Upper lobe of left lung (tissue), 6 donors: Measurements from ENCODE around the gene ADGRV1. TPM values are rescaled to one million over a fixed set of nuclear protein-coding genes. Genes with fewer than 3 reads are reported as not detected.

Source experiments
- ATAC-seq, 2 donors: fragments of 200-7000 bp; cut with Tn5 transposase; one replicate each; pipeline ENCODE4 v1.9.1; 2022; ENCODE audit warnings: mild to moderate bottlenecking in 2 of 2, moderate library complexity in 2 of 2; ENCODE audit not compliant: low FRiP score in 2 of 2
- DNase-seq, 2 donors: peaks; one replicate each; pipeline ENCODE4 v3.0.0-alpha.2; 2019 to 2020
- H3K27ac ChIP-seq, 4 donors: fragments of 200-600 bp; sonication (generic); one replicate each; pipeline ENCODE4 v1.5.1; 2016 to 2019
- H3K27me3 ChIP-seq, 4 donors: fragments of 200-600 bp; sonication (generic); one replicate each; pipeline ENCODE4 v1.5.1; 2017 to 2019
- H3K36me3 ChIP-seq, 4 donors: fragments of 200-600 bp; sonication (generic); one replicate each; pipeline ENCODE4 v1.5.1; 2016 to 2019
- H3K4me1 ChIP-seq, 4 donors: fragments of 200-600 bp; sonication (generic); one replicate each; pipeline ENCODE4 v1.5.1; 2018 to 2019
- H3K4me3 ChIP-seq, 4 donors: fragments of 200-600 bp; sonication (generic); one replicate each; pipeline ENCODE4 v1.5.1; 2017 to 2019; ENCODE audit warnings: mild to moderate bottlenecking in 2 of 4, moderate library complexity in 1 of 4
- H3K9me3 ChIP-seq, 4 donors: fragments of 200-600 bp; sonication (generic); one replicate each; pipeline ENCODE4 v1.5.1; 2018 to 2019
- EP300 ChIP-seq, 4 donors: sonication (generic); formaldehyde crosslinking; IDR thresholded peaks; one replicate each; pipeline ENCODE4 v1.5.1; 2017; ENCODE audit warnings: antibody characterized with exemption in 4 of 4, control low read depth in 2 of 4
- POLR2A ChIP-seq, 4 donors: fragments of 450-650 bp; IDR thresholded peaks; one replicate each; pipeline ENCODE4 v1.5.1; 2016 to 2017; ENCODE audit warnings: antibody characterized with exemption in 4 of 4, mild to moderate bottlenecking in 2 of 4
- POLR2AphosphoS5 ChIP-seq, 2 donors: sonication (generic); formaldehyde crosslinking; IDR thresholded peaks; one replicate each; pipeline ENCODE4 v1.5.1; 2017; ENCODE audit warnings: antibody characterized with exemption in 2 of 2
- WGBS, 2 donors: methylation state at CpG; one replicate each; pipeline ENCODE4 v1.1.5; 2017 to 2018; 5-methylcytosine and 5-hydroxymethylcytosine counted together
- total RNA-seq, 6 donors: library from RNA; depleted of rRNA in 4 of 6; stranded (reverse); fragments of >200 nt in 4 of 6; gene quantifications; one replicate each; pipeline versions ENCODE4 v1.1.0 to v1.2.1, GENCODE V29; 2016 to 2021
- TF ChIP-seq, protein P1 (sequence below), 6 experiments: fragments of 450-650 bp in 4 of 6; fragments of 200-600 bp in 2 of 6; sonication (generic) in 2 of 6; IDR thresholded peaks; one replicate each; pipeline ENCODE4 v1.5.1; 2016 to 2019; ENCODE audit warnings: antibody characterized with exemption in 6 of 6
- donor health status: DM: no; HTN: no; CAD: no; lungs with moderate emphysema.
- donor health status: DM: no; HTN: yes; CAD: no; lungs with severe emphysema.

Gene ADGRV1
- total RNA-seq, 6 donors from 2014 or later = 22.3 to 129 (median 60.4) TPM

DNA sequence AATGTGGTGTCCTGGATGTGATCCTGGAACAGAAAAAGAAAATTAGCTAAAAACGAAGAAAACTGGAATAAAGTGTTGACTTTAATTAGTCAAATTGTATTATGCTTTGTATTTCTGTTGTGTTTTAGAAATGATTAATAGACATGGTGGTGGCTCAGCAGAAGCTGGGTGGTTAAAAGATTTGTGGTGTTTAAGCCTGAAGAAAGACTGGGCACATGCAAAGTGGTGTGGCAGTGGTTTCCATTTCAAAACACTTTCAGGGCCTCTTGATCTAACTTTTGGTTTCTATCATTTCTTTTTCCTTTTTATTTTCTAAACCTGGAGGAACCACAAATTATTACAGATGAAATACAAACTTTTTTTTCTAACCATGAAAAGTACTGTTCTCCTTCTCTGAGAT, 44.1 kb downstream of the ADGRV1 start:
- no peak for ATAC-seq
- 64 to 69% methylated on average over 1 of the region's 1 CpG for WGBS, 2 donors
- TF ChIP-seq POLR2AphosphoS5 (IDR thresholded peaks at IDR 0.05) = no peak
- TF ChIP-seq, protein P1, sequence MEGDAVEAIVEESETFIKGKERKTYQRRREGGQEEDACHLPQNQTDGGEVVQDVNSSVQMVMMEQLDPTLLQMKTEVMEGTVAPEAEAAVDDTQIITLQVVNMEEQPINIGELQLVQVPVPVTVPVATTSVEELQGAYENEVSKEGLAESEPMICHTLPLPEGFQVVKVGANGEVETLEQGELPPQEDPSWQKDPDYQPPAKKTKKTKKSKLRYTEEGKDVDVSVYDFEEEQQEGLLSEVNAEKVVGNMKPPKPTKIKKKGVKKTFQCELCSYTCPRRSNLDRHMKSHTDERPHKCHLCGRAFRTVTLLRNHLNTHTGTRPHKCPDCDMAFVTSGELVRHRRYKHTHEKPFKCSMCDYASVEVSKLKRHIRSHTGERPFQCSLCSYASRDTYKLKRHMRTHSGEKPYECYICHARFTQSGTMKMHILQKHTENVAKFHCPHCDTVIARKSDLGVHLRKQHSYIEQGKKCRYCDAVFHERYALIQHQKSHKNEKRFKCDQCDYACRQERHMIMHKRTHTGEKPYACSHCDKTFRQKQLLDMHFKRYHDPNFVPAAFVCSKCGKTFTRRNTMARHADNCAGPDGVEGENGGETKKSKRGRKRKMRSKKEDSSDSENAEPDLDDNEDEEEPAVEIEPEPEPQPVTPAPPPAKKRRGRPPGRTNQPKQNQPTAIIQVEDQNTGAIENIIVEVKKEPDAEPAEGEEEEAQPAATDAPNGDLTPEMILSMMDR (IDR thresholded peaks at IDR 0.05) = no peak
- TF ChIP-seq POLR2A (IDR thresholded peaks at IDR 0.05) = no peak
- TF ChIP-seq EP300 (IDR thresholded peaks at IDR 0.05) = no peak

GRCh38 chr5:90606539-90606938, 47.9 kb downstream of the ADGRV1 start:
- no peak overlapping the region for H3K27ac ChIP-seq
- ATAC-seq = no peak
- WGBS, 2 donors = 47 to 53% methylated on average over 2 of the region's 2 CpGs
- no peaks in the 10 kb centered on the region for H3K27me3 ChIP-seq
- no peaks in the 10 kb centered on the region for H3K9me3 ChIP-seq
- H3K4me1 ChIP-seq = no peaks in the 10 kb centered on the region
- H3K36me3 ChIP-seq = no peaks in the 10 kb centered on the region
- DNase-seq = no peak
- TF ChIP-seq, protein P1 (IDR thresholded peaks at IDR 0.05) = no peak
- TF ChIP-seq EP300 (IDR thresholded peaks at IDR 0.05) = no peak
- TF ChIP-seq POLR2A (IDR thresholded peaks at IDR 0.05) = no peak
- no peak for TF ChIP-seq POLR2AphosphoS5 (IDR thresholded peaks at IDR 0.05)
- H3K4me3 ChIP-seq = no peak overlapping the region

More for the DNA sequence above, 44.1 kb downstream of the ADGRV1 start:
- Histone ChIP-seq H3K4me3 (no peak overlapping the region), H3K27ac (no peak overlapping the region), H3K9me3 (no peaks in the 10 kb centered on the region), H3K36me3 (no peaks in the 10 kb centered on the region), H3K27me3 (no peaks in the 10 kb centered on the region), H3K4me1 (no peaks in the 10 kb centered on the region)
- no peak for DNase-seq

DNA sequence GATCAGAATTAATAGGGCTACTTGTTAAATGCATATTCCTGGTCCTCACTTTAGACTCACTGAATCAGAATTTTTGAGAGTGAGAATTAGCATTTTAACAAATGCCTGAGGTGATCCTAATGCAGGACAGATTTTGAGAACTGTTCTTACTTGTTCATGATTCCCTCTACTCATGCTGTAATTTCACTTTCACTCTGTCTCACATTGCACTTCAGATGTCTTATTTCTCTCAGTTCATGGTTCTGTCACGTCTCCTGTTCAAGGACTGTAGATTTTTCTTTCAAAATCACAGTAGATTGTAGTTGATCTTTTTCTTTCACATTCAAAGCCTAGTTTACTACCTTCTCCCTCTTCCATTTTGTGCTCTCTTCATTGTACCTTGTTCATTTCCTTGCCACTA, 54.3 kb downstream of the ADGRV1 start:
- Histone ChIP-seq H3K27me3 (no peaks in the 10 kb centered on the region), H3K9me3 (no peaks in the 10 kb centered on the region), H3K4me3 (no peak overlapping the region), H3K36me3 (no peaks in the 10 kb centered on the region), H3K27ac (no peak overlapping the region), H3K4me1 (no peaks in the 10 kb centered on the region)
- no peak for DNase-seq
- ATAC-seq = no peak
- whole genome bisulfite sequencing, 2 donors = 13 to 39% methylated on average over 1 of the region's 1 CpG
- TF ChIP-seq EP300 (IDR thresholded peaks at IDR 0.05) (no peak), POLR2A (IDR thresholded peaks at IDR 0.05) (no peak), POLR2AphosphoS5 (IDR thresholded peaks at IDR 0.05) (no peak)
- TF ChIP-seq, protein P1 (IDR thresholded peaks at IDR 0.05) = no peak

GRCh38 chr5:90613459-90613858, 54.9 kb downstream of the ADGRV1 start:
- no peaks in the 10 kb centered on the region for H3K27me3 ChIP-seq
- no peak overlapping the region for H3K4me3 ChIP-seq
- no peaks in the 10 kb centered on the region for H3K36me3 ChIP-seq
- ATAC-seq (no peak), DNase-seq (no peak)
- no peak overlapping the region for H3K27ac ChIP-seq
- TF ChIP-seq EP300 (IDR thresholded peaks at IDR 0.05) = no peak
- TF ChIP-seq, protein P1 (IDR thresholded peaks at IDR 0.05) = no peak
- H3K4me1 ChIP-seq = no peaks in the 10 kb centered on the region
- WGBS, 2 donors = 76 to 88% methylated on average over 3 of the region's 3 CpGs
- H3K9me3 ChIP-seq = no peaks in the 10 kb centered on the region

- WGBS, 2 donors = 76 to 81% methylated on average over 6 of the region's 6 CpGs
- no peak overlapping the region for H3K27ac ChIP-seq
- TF ChIP-seq EP300 (IDR thresholded peaks at IDR 0.05) (no peak), POLR2AphosphoS5 (IDR thresholded peaks at IDR 0.05) (no peak), POLR2A (IDR thresholded peaks at IDR 0.05) (no peak)
- TF ChIP-seq, protein P1 (IDR thresholded peaks at IDR 0.05) = no peak
- H3K27me3 ChIP-seq = no peaks in the 10 kb centered on the region
- no peaks in the 10 kb centered on the region for H3K4me1 ChIP-seq
- no peaks in the 10 kb centered on the region for H3K9me3 ChIP-seq
- no peaks in the 10 kb centered on the region for H3K36me3 ChIP-seq
- DNase-seq (no peak), ATAC-seq (no peak)
- H3K4me3 ChIP-seq = no peak overlapping the region
These were observed 55.4 kb downstream of the ADGRV1 start for GRCh38 chr5:90613918-90614504.
